Activated T-cell treated with anti-CD3 and anti-CD28 coated beads, Interleukin-2, amount 50 U/mL, for 72 hours (primary cell): Measurements from ENCODE around the gene LYRM1. TPM values are rescaled to one million over a fixed set of nuclear protein-coding genes. Genes with fewer than 3 reads are reported as not detected.
"Not testable (repeated sequence)": the region's sequence is repeated elsewhere in the genome, so short reads cannot be mapped to it uniquely, and the experiment has no call there.

Experiments
- ATAC-seq, 2 donors: fragments of 150-1000 bp; cut with Tn5 transposase; replicated peaks in 1 of 2; 2 replicates each; pipeline ENCODE4 v1.10.0; 2021; ENCODE audit warnings: moderate library complexity in 2 of 2, mild to moderate bottlenecking in 1 of 2
- DNase-seq, 2 donors: peaks; one replicate each; pipeline ENCODE4 v3.0.0; 2021 to 2022; ENCODE audit warnings: mixed read lengths in 1 of 2
- H3K27ac Mint-ChIP-seq: one replicate; pipeline ENCODE4 v1.8.0; 2022; ENCODE audit warnings: mild to moderate bottlenecking, moderate library complexity, mixed read lengths
- H3K27me3 Mint-ChIP-seq: one replicate; pipeline ENCODE4 v1.8.0; 2022; ENCODE audit warnings: low read depth, mixed read lengths
- H3K36me3 Mint-ChIP-seq, 2 donors: one replicate each; pipeline ENCODE4 v1.8.0; 2022; ENCODE audit warnings: mixed read lengths in 2 of 2, mild to moderate bottlenecking in 1 of 2; ENCODE audit not compliant: insufficient read depth in 2 of 2
- H3K4me1 Mint-ChIP-seq: one replicate; pipeline ENCODE4 v1.8.0; 2022; ENCODE audit warnings: low read depth, mixed read lengths
- H3K4me3 Mint-ChIP-seq, 2 donors: one replicate each; pipeline ENCODE4 v1.8.0; 2022; ENCODE audit warnings: mild to moderate bottlenecking in 2 of 2, mixed read lengths in 2 of 2, moderate library complexity in 2 of 2
- H3K9me3 Mint-ChIP-seq, 2 donors: one replicate each; pipeline ENCODE4 v1.8.0; 2022; ENCODE audit warnings: mixed read lengths in 2 of 2
- total RNA-seq, 2 donors: library from RNA; stranded (reverse); gene quantifications; one replicate each; pipeline ENCODE4 v1.2.3, GENCODE V29; 2022

LYRM1 gene, protein sequence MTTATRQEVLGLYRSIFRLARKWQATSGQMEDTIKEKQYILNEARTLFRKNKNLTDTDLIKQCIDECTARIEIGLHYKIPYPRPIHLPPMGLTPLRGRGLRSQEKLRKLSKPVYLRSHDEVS
- total RNA-seq, result 10 to 100 TPM; 31.8 to 44.0 TPM

DNA sequence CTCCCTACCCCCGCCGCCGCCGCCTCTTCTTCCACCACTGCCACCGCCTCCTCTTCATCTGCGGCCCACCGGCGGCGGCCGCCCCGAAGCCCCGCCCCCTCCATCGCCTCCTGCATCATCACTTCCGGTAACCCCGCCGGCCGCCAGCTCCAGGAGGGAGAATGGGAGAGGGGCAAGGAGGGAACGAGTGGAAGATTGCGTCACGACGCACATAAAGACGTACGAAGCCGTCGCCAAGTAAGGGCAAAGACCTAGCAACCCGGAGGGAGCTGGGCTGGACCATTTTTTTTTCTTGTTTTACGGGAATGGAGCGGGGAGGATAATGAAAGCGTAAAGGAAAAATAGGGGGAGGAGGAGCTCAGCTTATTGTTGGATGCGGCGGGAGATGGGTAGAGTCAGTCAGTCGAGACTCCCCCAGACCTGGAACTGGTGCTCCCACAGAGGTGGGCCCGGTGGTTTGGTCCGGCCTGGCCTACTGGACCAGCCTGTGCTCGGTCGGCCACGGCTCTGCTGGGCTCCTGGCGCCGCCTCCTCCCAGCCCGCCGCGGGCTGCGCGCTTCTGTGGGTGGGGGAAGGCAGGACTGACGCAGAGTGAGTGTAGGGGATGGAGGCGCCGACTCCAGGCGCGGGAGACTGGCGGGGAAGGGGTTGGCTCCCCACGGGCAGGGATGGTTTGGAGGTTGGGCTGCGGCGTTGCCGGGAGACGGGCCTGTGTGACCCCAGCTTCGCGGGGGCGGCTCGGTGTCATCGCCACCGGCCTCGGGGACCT lies at the start of gene LYRM1, which contains the start of gene DCUN1D3:
TSS of gene LYRM1 (plus strand) at position 473 of the 769 bp plus-strand sequence. CDS start 14,785 bp downstream, outside the sequence.
TSS of gene DCUN1D3 (minus strand) at position 60 of the 769 bp plus-strand sequence. CDS start 37,820 bp downstream, outside the sequence.
- H3K36me3 Mint-ChIP-seq, result peaks cover 11 to 19% of the 10 kb centered on the region in 2 donors
- peak within 1 kb of the TSS; percentile 87 to 90 for H3K4me3 Mint-ChIP-seq
- peak within 1 kb of the TSS; percentile 96 for H3K27ac Mint-ChIP-seq
- H3K27me3 Mint-ChIP-seq, result no peaks in the 10 kb centered on the region
- DNase-seq, result peak; percentile 85 to 89
- ATAC-seq, result peak; percentile 86 to 89
- H3K9me3 Mint-ChIP-seq, result no peaks in the 10 kb centered on the region
- peaks cover 66% of the 10 kb centered on the region for H3K4me1 Mint-ChIP-seq

DNA sequence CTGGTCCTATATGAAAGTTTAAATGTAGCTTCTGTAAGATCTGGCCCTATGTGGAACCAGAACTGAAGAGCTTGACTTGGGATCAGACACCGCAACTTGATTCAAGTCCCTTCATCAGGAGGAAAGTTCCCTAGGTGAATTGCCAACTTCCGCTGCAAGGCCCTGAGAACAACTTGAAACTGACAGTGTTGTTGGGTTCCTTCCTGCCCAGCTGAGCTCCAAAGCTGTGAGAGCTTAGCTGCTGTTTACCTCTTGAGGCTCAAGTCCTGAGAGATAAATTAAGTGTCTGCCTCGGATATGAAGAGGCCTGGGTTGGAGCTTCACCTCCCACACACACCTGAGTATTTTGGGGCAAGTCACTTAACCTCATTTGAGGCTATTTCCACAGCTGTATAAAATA lies 49.6 kb upstream of the LYRM1 start:
- ATAC-seq, result no peak
- no peak overlapping the region for H3K27ac Mint-ChIP-seq
- no peak for DNase-seq
- H3K9me3 Mint-ChIP-seq, result no peaks in the 10 kb centered on the region
- H3K4me1 Mint-ChIP-seq, result peaks cover 4% of the 10 kb centered on the region
- no peaks in the 10 kb centered on the region for H3K27me3 Mint-ChIP-seq
- no peaks in the 10 kb centered on the region for H3K36me3 Mint-ChIP-seq
- no peak overlapping the region for H3K4me3 Mint-ChIP-seq

DNA sequence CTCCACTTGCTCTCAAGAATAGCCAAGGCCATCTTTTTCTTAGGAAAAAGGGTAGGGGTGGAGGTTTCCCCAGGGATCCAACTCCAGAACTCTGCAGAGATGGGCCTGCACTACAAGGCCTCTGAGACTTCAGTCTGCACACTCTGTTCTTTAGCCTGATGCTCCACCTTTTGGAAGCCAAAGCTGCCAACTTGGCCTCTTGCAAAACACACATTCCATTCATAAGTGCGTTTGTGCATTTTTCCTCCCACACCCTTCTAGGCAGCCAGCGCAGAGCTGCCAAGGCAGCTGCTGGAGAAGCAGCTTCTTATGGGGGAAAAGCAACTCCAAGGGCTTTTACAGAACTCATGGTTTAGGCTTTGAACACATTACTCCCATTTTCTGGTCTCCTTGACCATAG lies 49.0 kb upstream of the LYRM1 start:
- Mint-ChIP-seq H3K4me3 (no peak overlapping the region), H3K9me3 (no peaks in the 10 kb centered on the region), H3K27ac (no peak overlapping the region), H3K4me1 (peaks cover 4% of the 10 kb centered on the region), H3K36me3 (no peaks in the 10 kb centered on the region), H3K27me3 (no peaks in the 10 kb centered on the region)
- DNase-seq, result no peak
- ATAC-seq, result no peak

DNA sequence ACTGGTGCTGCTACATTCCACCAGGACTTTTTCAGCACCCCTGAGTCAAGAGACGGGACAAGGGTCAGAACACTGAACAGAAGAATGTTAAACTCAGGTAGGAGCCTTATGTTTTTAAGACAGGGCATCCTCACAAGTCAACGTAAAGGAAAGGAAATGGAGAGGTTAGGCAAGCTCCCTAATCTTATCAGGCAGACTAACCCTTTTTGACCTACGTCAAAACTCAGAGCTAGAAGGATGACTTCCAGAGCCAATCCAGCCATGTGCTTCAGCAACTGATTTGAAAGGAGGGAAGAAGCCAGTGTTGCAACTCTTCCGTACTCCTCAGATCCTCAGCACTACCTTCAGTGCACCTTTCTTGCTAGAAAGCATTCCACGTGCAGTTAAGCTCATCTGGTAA lies 47.4 kb upstream of the LYRM1 start:
- DNase-seq (no peak), ATAC-seq (no peak)
- Mint-ChIP-seq H3K9me3 (no peaks in the 10 kb centered on the region), H3K27me3 (no peaks in the 10 kb centered on the region), H3K27ac (peak overlapping the region; percentile 14), H3K36me3 (no peaks in the 10 kb centered on the region), H3K4me1 (peaks cover 4% of the 10 kb centered on the region), H3K4me3 (no peak overlapping the region)

DNA sequence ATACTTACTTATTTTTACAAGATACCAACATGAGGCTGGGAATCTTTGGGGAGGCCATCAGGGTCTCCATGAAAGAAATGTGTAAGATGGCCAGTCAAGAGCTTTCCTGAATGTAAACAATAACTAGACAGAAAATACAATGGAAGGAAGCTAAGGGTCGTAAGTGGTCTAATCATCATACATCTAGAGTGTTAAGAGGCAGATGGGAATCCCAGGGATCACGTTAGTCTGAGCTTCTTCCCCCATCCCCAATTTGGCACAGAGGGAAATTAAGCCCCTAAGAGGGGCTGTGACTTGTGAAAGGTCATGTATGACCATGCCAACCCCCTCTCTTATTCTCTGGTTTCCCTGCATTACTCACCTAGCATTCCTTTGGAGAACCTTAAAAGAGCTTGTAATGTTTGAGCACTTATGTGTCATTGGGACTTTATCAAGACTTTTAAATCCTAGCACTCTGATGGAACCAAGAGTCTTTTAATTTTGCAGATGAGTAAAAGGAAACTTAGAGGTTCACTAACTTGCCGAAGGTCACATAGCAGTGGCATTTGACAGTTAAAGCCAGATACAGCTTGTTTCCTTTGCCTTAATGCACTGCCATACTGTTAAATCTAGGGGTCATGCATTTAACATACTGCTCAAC lies 46.5 kb upstream of the LYRM1 start:
- Mint-ChIP-seq H3K4me1 (peaks cover 4% of the 10 kb centered on the region), H3K27me3 (no peaks in the 10 kb centered on the region), H3K4me3 (no peak overlapping the region), H3K9me3 (no peaks in the 10 kb centered on the region), H3K36me3 (no peaks in the 10 kb centered on the region), H3K27ac (peak overlapping the region; percentile 48)
- DNase-seq, result no peak
- no peak for ATAC-seq

DNA sequence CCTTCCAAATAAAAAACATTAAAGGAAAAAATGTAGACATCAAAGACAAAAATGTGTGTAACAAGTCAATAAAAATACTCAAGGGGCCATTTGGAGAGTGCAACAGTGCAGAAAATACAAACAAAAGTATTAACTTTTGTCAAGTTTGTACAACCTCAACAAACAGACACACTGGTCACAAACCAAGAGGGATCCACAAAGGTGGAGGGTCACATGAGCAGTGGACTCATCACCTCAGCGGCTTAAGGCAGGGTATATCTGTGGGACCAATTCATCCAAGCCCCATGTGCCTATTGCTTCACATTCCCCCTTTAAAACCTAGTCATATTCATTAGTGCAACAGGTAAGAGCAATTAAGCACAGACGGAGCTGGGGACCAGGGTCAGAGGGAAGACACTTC lies 45.6 kb upstream of the LYRM1 start:
- DNase-seq (no peak), ATAC-seq (no peak)
- Mint-ChIP-seq H3K4me3 (no peak overlapping the region), H3K27me3 (no peaks in the 10 kb centered on the region), H3K4me1 (peaks cover 3% of the 10 kb centered on the region), H3K27ac (no peak overlapping the region), H3K9me3 (no peaks in the 10 kb centered on the region), H3K36me3 (peaks cover 0 to 3% of the 10 kb centered on the region in 2 donors)

DNA sequence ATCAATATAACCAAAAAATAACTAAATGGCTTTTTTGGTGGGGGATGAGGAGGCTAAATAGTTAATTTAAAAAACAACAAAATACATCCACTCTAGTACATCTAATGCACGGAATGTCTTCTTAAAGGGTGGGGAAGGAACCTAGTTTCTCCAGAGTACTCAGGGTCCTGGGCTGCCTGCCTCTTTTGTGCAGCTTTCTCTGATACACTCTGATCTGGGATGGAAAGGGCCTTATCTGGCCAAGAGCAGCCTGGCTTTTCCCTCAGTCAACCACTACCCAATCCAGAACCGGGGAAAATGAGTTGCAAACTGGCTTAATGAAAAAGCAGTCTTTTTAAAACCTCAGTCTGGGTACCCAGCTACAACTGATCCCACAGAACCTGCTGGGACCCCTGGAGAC lies 43.3 kb upstream of the LYRM1 start:
- Mint-ChIP-seq H3K27ac (no peak overlapping the region), H3K27me3 (no peaks in the 10 kb centered on the region), H3K36me3 (peaks cover 0 to 12% of the 10 kb centered on the region in 2 donors), H3K4me1 (no peaks in the 10 kb centered on the region), H3K4me3 (no peak overlapping the region), H3K9me3 (no peaks in the 10 kb centered on the region)
- DNase-seq (no peak), ATAC-seq (no peak)

DNA sequence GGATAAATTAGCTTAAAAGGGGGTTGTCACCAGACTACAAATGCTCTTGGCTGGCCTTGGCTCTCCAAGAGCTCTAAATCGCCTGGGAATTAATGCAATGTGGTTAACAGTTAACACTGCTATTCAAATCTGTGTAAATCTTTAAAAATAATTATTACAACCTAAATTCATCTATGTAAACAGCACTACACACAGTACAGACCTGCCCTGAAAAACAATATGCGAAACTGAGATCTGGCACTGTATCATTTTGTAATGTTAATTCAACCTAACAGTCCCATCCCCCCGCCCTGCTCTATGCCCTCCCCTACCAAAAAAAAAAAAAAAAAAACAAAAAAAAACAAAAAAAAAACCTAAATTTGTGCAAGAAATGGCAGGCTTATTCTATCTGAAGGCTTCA lies 41.3 kb upstream of the LYRM1 start:
- ATAC-seq (no peak), DNase-seq (no peak)
- Mint-ChIP-seq H3K27me3 (no peaks in the 10 kb centered on the region), H3K9me3 (no peaks in the 10 kb centered on the region), H3K36me3 (peaks cover 0 to 14% of the 10 kb centered on the region in 2 donors), H3K27ac (no peak overlapping the region), H3K4me1 (no peaks in the 10 kb centered on the region), H3K4me3 (no peak overlapping the region)

DNA sequence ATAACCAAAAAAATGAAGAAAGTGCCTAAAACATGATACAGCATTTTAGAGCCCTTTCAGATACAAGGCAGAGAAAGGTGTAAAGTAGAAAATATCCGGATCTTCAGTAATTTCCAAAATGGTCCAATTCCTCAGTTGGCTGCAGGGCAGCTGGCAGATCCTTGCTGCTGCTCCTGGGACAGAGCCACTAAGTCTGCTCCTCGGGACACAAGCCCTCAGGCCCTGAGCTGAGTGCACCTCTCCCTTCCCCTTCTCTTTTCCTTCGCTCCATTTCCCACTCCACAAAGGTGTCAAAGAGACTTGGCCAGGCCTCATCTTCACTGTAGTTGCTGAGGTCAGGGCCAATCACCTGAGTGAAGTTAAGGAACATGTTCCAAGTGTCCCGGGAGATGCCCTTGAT lies 40.9 kb upstream of the LYRM1 start:
- Mint-ChIP-seq H3K27me3 (no peaks in the 10 kb centered on the region), H3K4me1 (peaks cover 3% of the 10 kb centered on the region), H3K36me3 (peaks cover 0 to 14% of the 10 kb centered on the region in 2 donors), H3K4me3 (no peak overlapping the region), H3K27ac (no peak overlapping the region), H3K9me3 (no peaks in the 10 kb centered on the region)
- no peak for ATAC-seq
- DNase-seq, result no peak

DNA sequence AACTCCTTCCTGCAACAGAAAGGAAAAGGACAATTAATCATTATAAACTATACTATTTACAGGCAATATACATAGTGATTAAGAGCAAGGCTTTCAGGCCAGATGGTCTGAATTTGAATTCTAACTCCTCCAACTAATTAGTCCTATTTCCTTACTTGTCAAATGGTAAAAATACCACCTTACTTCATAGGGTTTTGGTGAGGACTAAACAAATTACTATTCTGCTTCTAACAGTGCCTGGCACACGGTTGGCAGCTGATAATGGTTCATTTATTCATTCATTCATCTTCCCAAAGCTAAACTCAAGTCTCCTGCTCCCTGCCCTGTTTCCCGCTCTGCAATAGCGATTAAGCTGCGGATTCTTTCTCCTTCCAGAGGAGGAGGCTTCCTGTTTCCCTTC lies 40.2 kb upstream of the LYRM1 start:
- Mint-ChIP-seq H3K27me3 (no peaks in the 10 kb centered on the region), H3K4me3 (no peak overlapping the region), H3K9me3 (no peaks in the 10 kb centered on the region), H3K4me1 (peaks cover 9% of the 10 kb centered on the region), H3K36me3 (peaks cover 0 to 14% of the 10 kb centered on the region in 2 donors), H3K27ac (no peak overlapping the region)
- no peak for DNase-seq
- ATAC-seq, result no peak

DNA sequence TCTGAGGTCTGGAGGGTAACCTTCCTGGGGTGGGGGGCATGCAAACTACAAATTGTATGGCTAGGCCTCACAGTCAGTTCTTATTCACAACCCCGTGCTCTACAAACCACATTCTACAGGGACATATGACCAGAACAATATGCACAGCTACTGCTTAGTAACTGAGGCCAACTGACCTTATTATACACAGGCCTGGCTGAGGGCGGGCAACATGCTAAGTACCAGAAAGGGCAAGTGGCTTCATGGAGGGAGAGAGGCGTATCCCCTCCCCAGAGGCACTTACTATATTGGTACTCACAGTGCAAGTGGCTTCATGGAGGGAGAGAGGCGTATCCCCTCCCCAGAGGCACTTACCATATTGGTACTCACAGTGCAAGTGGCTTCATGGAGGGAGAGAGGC lies 39.6 kb upstream of the LYRM1 start:
- peaks cover 0 to 14% of the 10 kb centered on the region in 2 donors for H3K36me3 Mint-ChIP-seq
- H3K27me3 Mint-ChIP-seq, DNase-seq, ATAC-seq, H3K9me3 Mint-ChIP-seq, H3K4me3 Mint-ChIP-seq, H3K27ac Mint-ChIP-seq: not testable (repeated sequence)
- H3K4me1 Mint-ChIP-seq, result peaks cover 15% of the 10 kb centered on the region

DNA sequence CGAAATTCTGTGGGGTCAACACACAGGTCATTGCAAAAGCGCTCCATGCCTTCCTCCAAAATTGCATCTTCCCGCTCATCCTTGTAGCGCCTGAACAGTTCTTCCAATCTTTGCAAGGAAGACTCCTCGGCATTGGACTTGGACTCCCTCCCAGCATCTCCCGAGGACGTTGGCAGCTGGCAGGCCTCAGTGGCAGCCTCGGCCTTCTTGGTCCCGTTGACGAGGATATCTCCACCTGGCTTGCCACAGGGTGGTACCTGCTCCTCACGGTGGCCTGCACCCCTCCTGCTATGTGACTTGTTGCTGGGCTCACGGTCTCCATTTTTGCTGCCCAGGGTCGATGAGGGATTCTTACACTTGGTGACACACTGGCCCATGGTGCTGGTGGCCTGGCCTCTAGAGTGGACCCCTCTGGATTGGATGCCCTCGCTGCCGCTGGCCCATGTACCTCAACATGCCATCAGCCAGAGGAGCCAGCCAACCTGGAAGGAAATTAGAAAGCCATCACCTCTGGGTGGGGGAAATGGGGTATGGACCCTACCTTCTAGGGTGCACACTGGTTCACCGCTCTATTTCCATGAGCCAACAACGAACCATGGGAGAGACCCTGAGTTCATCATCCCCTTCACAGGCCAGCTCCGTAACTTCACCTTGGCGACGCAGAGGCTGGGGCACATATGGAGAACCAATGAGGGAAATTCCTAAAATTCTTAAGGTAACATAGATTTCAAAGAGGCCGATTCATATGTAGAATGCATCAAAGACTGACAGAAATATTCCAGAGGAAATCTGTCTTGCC lies 38.2 kb upstream of the LYRM1 start:
- no peaks in the 10 kb centered on the region for H3K9me3 Mint-ChIP-seq
- ATAC-seq, result no peak
- H3K4me1 Mint-ChIP-seq, result peaks cover 29% of the 10 kb centered on the region

DNA sequence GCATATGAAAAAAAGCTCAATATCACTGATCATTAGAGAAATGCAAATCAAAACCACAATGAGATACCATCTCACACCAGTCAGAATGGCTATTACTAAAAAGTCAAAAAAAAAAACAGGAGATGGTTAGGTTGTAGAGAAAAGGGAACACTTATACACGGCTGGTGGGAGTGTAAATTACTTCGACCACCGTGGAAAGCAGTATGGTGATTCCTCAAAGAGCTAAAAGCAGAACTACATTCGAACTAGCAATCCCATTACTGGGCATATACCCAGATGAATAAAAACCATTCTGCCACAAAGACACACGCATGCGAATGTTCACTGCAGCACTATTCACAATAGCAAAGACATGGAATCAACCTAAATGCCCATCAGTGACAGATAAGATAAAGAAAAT lies 36.2 kb upstream of the LYRM1 start:
- not testable (repeated sequence) for ATAC-seq, H3K4me3 Mint-ChIP-seq, H3K27me3 Mint-ChIP-seq, DNase-seq, H3K9me3 Mint-ChIP-seq
- Mint-ChIP-seq H3K4me1 (peaks cover 40% of the 10 kb centered on the region), H3K27ac (peak overlapping the region; percentile 43), H3K36me3 (peaks cover 0 to 14% of the 10 kb centered on the region in 2 donors)

More for the DNA sequence above, 38.2 kb upstream of the LYRM1 start:
- Mint-ChIP-seq H3K36me3 (peaks cover 0 to 14% of the 10 kb centered on the region in 2 donors), H3K27ac (no peak overlapping the region), H3K27me3 (no peaks in the 10 kb centered on the region), H3K4me3 (no peak overlapping the region)
- no peak for DNase-seq
